Measurements from ENCODE around the gene UNC50. TPM values are rescaled to one million over a fixed set of nuclear protein-coding genes. Genes with fewer than 3 reads are reported as not detected.
A peak's percentile ranks its signal among the peaks of the same experiment; 100 is the strongest.
"Not testable (repeated sequence)": the region's sequence is repeated elsewhere in the genome, so short reads cannot be mapped to it uniquely, and the experiment has no call there.

The UNC50 gene
- polyA plus RNA-seq, 1 donor: 57.4 TPM

GRCh38 chr2:98586551-98587140 lies 21.7 kb upstream of the UNC50 start:
- Histone ChIP-seq H3K27ac (ENCODE audit: low read length) (no peak overlapping the region), H3K9me3 (ENCODE audit: control insufficient read depth, low read depth, low read length) (no peaks in the 10 kb centered on the region), H3K36me3 (ENCODE audit: control insufficient read depth, insufficient read depth, low read length) (peaks cover 12% of the 10 kb centered on the region), H3K4me3 (ENCODE audit: low read length) (no peak overlapping the region), H3K27me3 (ENCODE audit: control insufficient read depth, insufficient read depth, low read length) (no peaks in the 10 kb centered on the region), H3K4me1 (ENCODE audit: control insufficient read depth, insufficient read depth, low read length) (peaks cover 9% of the 10 kb centered on the region)
- DNase-seq: no peak
- no CpG with 5 or more reads among the region's 6 CpGs for WGBS (ENCODE audit: insufficient coverage, low lambda C conversion rate)

- Histone ChIP-seq H3K36me3 (ENCODE audit: control insufficient read depth, insufficient read depth, low read length) (peaks cover 9% of the 10 kb centered on the region), H3K9me3 (ENCODE audit: control insufficient read depth, low read depth, low read length) (no peaks in the 10 kb centered on the region), H3K27me3 (ENCODE audit: control insufficient read depth, insufficient read depth, low read length) (no peaks in the 10 kb centered on the region), H3K4me1 (ENCODE audit: control insufficient read depth, insufficient read depth, low read length) (peaks cover 5% of the 10 kb centered on the region), H3K4me3 (ENCODE audit: low read length) (no peak overlapping the region), H3K27ac (ENCODE audit: low read length) (no peak overlapping the region)
- no peak for DNase-seq
- no CpG with 5 or more reads among the region's 4 CpGs for WGBS (ENCODE audit: insufficient coverage, low lambda C conversion rate)
Observed at GRCh38 chr2:98588880-98589431, 19.4 kb upstream of the UNC50 start.

- Histone ChIP-seq H3K4me3 (ENCODE audit: low read length) (no peak overlapping the region), H3K9me3 (ENCODE audit: control insufficient read depth, low read depth, low read length) (no peaks in the 10 kb centered on the region), H3K36me3 (ENCODE audit: control insufficient read depth, insufficient read depth, low read length) (peaks cover 9% of the 10 kb centered on the region), H3K27me3 (ENCODE audit: control insufficient read depth, insufficient read depth, low read length) (no peaks in the 10 kb centered on the region), H3K4me1 (ENCODE audit: control insufficient read depth, insufficient read depth, low read length) (peaks cover 1% of the 10 kb centered on the region), H3K27ac (ENCODE audit: low read length) (no peak overlapping the region)
- DNase-seq: no peak
- WGBS (ENCODE audit: insufficient coverage, low lambda C conversion rate): no CpG with 5 or more reads among the region's 4 CpGs
Observed at GRCh38 chr2:98589489-98589888, 18.9 kb upstream of the UNC50 start.

GRCh38 chr2:98592565-98592964 lies 15.8 kb upstream of the UNC50 start:
- H3K27ac ChIP-seq (ENCODE audit: low read length): no peak overlapping the region

DNA sequence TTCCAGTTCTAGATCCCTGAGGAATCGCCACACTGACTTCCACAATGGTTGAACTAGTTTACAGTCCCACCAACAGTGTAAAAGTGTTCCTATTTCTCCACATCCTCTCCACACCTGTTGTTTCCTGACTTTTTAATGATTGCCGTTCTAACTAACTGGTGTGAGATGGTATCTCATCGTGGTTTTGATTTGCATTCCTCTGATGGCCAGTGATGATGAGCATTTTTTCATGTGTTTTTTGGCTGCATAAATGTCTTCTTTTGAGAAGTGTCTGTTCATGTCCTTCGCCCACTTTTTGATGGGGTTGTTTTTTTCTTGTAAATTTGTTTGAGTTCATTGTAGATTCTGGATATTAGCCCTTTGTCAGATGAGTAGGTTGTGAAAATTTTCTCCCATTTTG lies 13.7 kb upstream of the UNC50 start:
- not testable (repeated sequence) for H3K9me3 ChIP-seq (ENCODE audit: control insufficient read depth, low read depth, low read length); H3K27ac ChIP-seq (ENCODE audit: low read length); H3K27me3 ChIP-seq (ENCODE audit: control insufficient read depth, insufficient read depth, low read length); H3K4me1 ChIP-seq (ENCODE audit: control insufficient read depth, insufficient read depth, low read length); DNase-seq; H3K4me3 ChIP-seq (ENCODE audit: low read length)
- WGBS (ENCODE audit: insufficient coverage, low lambda C conversion rate): no CpG with 5 or more reads among the region's 4 CpGs
- peaks cover 20% of the 10 kb centered on the region for H3K36me3 ChIP-seq (ENCODE audit: control insufficient read depth, insufficient read depth, low read length)

More at GRCh38 chr2:98592565-98592964, 15.8 kb upstream of the UNC50 start:
- Histone ChIP-seq H3K4me3 (ENCODE audit: low read length) (no peak overlapping the region), H3K4me1 (ENCODE audit: control insufficient read depth, insufficient read depth, low read length) (no peaks in the 10 kb centered on the region), H3K36me3 (ENCODE audit: control insufficient read depth, insufficient read depth, low read length) (peaks cover 8% of the 10 kb centered on the region), H3K27me3 (ENCODE audit: control insufficient read depth, insufficient read depth, low read length) (no peaks in the 10 kb centered on the region), H3K9me3 (ENCODE audit: control insufficient read depth, low read depth, low read length) (no peaks in the 10 kb centered on the region)
- no CpG with 5 or more reads among the region's 8 CpGs for WGBS (ENCODE audit: insufficient coverage, low lambda C conversion rate)
- no peak for DNase-seq

DNA sequence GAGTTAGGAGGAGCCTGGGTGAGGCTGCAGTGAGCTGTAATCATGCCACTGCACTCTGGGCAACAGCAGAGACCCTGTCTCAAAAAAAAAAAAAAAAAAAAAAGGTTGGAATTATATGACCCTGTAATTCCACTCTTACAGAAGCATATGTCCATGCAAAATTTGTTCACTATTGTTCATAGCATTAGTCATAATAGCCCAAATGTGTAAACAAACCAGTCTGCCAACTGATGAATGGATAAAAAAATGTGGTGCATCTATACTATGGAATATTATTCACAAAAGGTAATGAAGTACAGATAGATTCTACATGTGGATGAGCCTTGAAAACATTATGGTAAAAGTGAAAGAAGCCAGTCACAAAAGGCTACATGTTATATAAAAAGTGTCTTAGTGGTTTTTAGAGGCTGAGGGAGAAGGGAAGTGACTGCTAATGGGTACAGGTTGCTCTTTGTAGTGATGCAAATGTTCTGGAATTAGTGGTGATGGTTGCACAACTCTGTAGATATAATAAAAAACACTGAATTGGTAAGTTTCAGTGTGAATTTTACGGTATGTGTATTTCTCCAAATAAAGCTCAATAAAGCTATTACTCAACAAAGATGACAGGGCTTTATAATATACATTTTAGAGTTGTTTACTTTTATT lies 9.5 kb upstream of the UNC50 start:
- Histone ChIP-seq H3K9me3 (ENCODE audit: control insufficient read depth, low read depth, low read length) (no peaks in the 10 kb centered on the region), H3K4me3 (ENCODE audit: low read length) (no peak overlapping the region), H3K27ac (ENCODE audit: low read length) (no peak overlapping the region), H3K36me3 (ENCODE audit: control insufficient read depth, insufficient read depth, low read length) (peaks cover 48% of the 10 kb centered on the region), H3K27me3 (ENCODE audit: control insufficient read depth, insufficient read depth, low read length) (no peaks in the 10 kb centered on the region), H3K4me1 (ENCODE audit: control insufficient read depth, insufficient read depth, low read length) (no peaks in the 10 kb centered on the region)
- 100% methylated on average over 1 of the region's 1 CpG for WGBS (ENCODE audit: insufficient coverage, low lambda C conversion rate)
- no peak for DNase-seq

DNA sequence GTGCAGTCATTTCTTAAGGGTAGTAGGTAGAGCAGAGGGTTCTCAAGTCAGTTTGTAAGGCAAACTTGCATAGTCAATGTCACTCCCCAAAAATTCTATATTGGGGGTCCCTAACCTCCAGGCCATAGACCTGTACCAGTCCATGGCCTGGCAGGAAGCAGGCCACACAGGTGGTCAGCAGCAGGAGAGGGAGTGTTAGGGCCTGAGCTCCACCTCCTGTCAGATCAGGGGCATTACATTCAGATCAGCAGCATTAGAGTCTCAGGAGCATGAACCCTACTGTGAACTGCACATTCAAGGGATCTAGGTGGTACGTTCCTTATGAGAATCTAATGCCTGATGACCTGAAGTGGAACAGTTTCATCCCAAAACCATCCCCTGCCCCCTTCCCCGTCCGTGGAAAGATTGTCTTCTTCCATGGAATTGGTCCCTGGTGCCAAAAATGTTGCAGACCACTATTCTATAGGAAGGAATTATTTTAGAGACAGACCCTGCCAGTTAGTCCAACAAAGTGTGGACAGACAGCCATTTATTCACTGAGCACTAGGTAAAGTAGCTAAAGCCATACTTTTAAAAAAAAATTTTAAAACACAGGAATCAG lies 6.8 kb upstream of the UNC50 start:
- no peaks in the 10 kb centered on the region for H3K9me3 ChIP-seq (ENCODE audit: control insufficient read depth, low read depth, low read length)
- peak; percentile 8 to 26 for DNase-seq
- H3K4me1 ChIP-seq (ENCODE audit: control insufficient read depth, insufficient read depth, low read length): peaks cover 2% of the 10 kb centered on the region
- WGBS (ENCODE audit: insufficient coverage, low lambda C conversion rate): 80% methylated on average over 1 of the region's 3 CpGs
- no peaks in the 10 kb centered on the region for H3K27me3 ChIP-seq (ENCODE audit: control insufficient read depth, insufficient read depth, low read length)
- no peak overlapping the region for H3K27ac ChIP-seq (ENCODE audit: low read length)
- peaks cover 45% of the 10 kb centered on the region for H3K36me3 ChIP-seq (ENCODE audit: control insufficient read depth, insufficient read depth, low read length)
- no peak overlapping the region for H3K4me3 ChIP-seq (ENCODE audit: low read length)

GRCh38 chr2:98604547-98604946 lies 3.8 kb upstream of the UNC50 start:
- WGBS (ENCODE audit: insufficient coverage, low lambda C conversion rate): no CpG with 5 or more reads among the region's 2 CpGs
- H3K27me3 ChIP-seq (ENCODE audit: control insufficient read depth, insufficient read depth, low read length): no peaks in the 10 kb centered on the region
- no peak for DNase-seq
- peaks cover 12% of the 10 kb centered on the region for H3K4me1 ChIP-seq (ENCODE audit: control insufficient read depth, insufficient read depth, low read length)
- peaks cover 30% of the 10 kb centered on the region for H3K36me3 ChIP-seq (ENCODE audit: control insufficient read depth, insufficient read depth, low read length)
- no peak overlapping the region for H3K27ac ChIP-seq (ENCODE audit: low read length)
- no peak overlapping the region for H3K4me3 ChIP-seq (ENCODE audit: low read length)
- no peaks in the 10 kb centered on the region for H3K9me3 ChIP-seq (ENCODE audit: control insufficient read depth, low read depth, low read length)

DNA sequence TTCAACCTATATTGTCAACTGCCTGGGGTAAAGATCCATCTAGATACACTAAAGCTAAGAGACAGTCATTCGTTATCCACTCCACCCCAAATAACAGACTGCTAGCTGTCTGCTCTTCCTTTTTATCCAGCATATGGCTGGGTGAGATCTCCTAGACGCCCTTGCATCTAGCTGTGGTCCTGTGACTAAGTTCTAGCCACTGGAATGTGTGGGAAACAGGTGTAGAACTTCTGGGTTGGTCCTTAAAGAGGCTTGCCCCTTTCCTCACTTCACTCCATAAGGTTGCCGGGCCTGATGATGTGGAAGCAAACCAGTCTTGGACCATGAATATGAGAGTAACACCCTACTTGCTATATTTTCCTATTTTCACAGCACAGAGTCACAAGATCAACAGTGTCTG lies 3.3 kb upstream of the UNC50 start:
- Histone ChIP-seq H3K4me3 (ENCODE audit: low read length) (no peak overlapping the region), H3K36me3 (ENCODE audit: control insufficient read depth, insufficient read depth, low read length) (peaks cover 26% of the 10 kb centered on the region), H3K27ac (ENCODE audit: low read length) (no peak overlapping the region), H3K27me3 (ENCODE audit: control insufficient read depth, insufficient read depth, low read length) (no peaks in the 10 kb centered on the region), H3K4me1 (ENCODE audit: control insufficient read depth, insufficient read depth, low read length) (peaks cover 15% of the 10 kb centered on the region), H3K9me3 (ENCODE audit: control insufficient read depth, low read depth, low read length) (no peaks in the 10 kb centered on the region)
- no CpG with 5 or more reads among the region's 3 CpGs for WGBS (ENCODE audit: insufficient coverage, low lambda C conversion rate)
- DNase-seq: no peak

DNA sequence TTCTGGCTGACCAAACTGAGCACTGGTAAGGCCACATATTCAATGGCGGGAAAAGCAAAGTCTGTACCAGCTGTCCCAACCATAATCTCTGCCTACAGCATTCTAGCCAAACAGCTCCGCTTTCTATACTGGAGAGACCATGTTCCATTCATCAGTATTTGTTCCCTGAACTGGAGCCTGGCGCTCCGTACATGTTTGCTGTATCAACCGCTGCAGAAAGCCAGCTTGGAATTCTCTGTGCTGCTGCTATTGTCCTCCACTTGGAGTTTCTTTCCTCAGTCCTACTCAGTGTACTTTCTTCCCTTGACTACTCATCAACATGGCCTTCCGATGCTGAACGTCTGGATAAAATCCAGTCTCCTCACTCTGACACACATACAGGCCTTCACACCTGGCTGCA lies 2.0 kb upstream of the UNC50 start:
- Histone ChIP-seq H3K36me3 (ENCODE audit: control insufficient read depth, insufficient read depth, low read length) (peaks cover 24% of the 10 kb centered on the region), H3K4me3 (ENCODE audit: low read length) (no peak overlapping the region), H3K27me3 (ENCODE audit: control insufficient read depth, insufficient read depth, low read length) (no peaks in the 10 kb centered on the region), H3K9me3 (ENCODE audit: control insufficient read depth, low read depth, low read length) (no peaks in the 10 kb centered on the region), H3K4me1 (ENCODE audit: control insufficient read depth, insufficient read depth, low read length) (peaks cover 18% of the 10 kb centered on the region), H3K27ac (ENCODE audit: low read length) (no peak overlapping the region)
- WGBS (ENCODE audit: insufficient coverage, low lambda C conversion rate): no CpG with 5 or more reads among the region's 7 CpGs
- no peak for DNase-seq

Data from large intestine (tissue), 3 donors.